Esophagus muscularis mucosa (tissue), 4 donors: ENCODE results near the gene OR4D1.

Experiments
- EP300 ChIP-seq: sonication (generic); formaldehyde crosslinking; IDR thresholded peaks from one replicate; pipeline ENCODE4 v1.6.1; 2017; ENCODE audit warnings: antibody characterized with exemption
- POLR2A ChIP-seq: fragments of 450-650 bp; IDR thresholded peaks from one replicate; pipeline ENCODE4 v1.6.1; 2017; ENCODE audit warnings: antibody characterized with exemption, moderate library complexity, mild to moderate bottlenecking, low read depth
- TF ChIP-seq, protein P1 (sequence below), 3 experiments: fragments of 200-600 bp in 2 of 3; fragments of 450-650 bp in 1 of 3; sonication (generic) in 2 of 3; IDR thresholded peaks; one replicate each; pipeline ENCODE4 v1.5.1; 2017 to 2019; ENCODE audit warnings: antibody characterized with exemption in 3 of 3, mild to moderate bottlenecking in 2 of 3, moderate library complexity in 1 of 3

DNA sequence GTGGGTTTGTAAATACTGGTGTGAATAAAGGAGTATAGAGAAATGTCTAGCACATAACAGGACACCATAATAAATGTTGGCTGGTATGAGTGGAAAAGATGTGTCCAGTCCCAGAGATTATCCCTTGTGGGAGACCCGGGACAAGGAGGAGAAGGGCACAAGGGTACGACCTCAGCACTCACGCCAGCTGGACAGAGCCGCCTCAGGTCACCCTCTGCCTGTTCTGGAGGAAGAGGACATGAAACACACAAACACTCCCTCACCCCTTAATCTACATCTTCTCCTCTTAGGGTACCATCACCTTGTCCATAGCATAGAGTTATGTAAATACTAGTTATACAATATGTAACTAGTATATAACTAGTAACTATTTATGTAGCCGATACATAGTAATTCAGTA lies 38.2 kb upstream of the OR4D1 start:
- TF ChIP-seq EP300 (no peak), POLR2A (no peak)
- TF ChIP-seq, protein P1, sequence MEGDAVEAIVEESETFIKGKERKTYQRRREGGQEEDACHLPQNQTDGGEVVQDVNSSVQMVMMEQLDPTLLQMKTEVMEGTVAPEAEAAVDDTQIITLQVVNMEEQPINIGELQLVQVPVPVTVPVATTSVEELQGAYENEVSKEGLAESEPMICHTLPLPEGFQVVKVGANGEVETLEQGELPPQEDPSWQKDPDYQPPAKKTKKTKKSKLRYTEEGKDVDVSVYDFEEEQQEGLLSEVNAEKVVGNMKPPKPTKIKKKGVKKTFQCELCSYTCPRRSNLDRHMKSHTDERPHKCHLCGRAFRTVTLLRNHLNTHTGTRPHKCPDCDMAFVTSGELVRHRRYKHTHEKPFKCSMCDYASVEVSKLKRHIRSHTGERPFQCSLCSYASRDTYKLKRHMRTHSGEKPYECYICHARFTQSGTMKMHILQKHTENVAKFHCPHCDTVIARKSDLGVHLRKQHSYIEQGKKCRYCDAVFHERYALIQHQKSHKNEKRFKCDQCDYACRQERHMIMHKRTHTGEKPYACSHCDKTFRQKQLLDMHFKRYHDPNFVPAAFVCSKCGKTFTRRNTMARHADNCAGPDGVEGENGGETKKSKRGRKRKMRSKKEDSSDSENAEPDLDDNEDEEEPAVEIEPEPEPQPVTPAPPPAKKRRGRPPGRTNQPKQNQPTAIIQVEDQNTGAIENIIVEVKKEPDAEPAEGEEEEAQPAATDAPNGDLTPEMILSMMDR (IDR thresholded peaks at IDR 0.05), result no peak
